Measurements from ENCODE around the gene FKBP11.

FKBP11 gene

DNA sequence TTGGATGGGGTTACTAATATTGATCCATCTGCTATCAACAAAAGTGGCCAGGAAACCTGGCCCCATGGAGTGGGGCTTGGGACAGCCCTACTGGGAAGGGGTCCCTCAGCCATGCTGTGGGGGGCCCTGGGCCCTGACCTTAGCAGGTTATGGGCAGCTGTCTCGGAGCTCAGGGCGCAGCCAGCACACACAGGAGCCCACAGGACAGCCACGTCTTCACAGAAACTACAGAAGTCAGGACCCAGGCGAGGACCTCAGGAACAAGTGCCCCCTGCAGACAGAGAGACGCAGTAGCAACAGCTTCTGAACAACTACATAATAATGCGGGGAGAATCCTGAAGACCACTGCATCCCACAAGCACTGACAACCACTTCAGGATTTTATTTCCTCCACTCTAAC is 11.9 kb upstream of the FKBP11 start:
- Mint-ChIP-seq H3K4me1 (peaks cover 6% of the 10 kb centered on the region), H3K27ac (peak overlapping the region; percentile 59), H3K9me3 (no peaks in the 10 kb centered on the region), H3K36me3 (ENCODE audit: low read depth) (peaks cover 68% of the 10 kb centered on the region), H3K27me3 (ENCODE audit: low read depth, poor library complexity) (peaks cover 2% of the 10 kb centered on the region), H3K4me3 (no peak overlapping the region)
- TF ChIP-seq, protein P1, sequence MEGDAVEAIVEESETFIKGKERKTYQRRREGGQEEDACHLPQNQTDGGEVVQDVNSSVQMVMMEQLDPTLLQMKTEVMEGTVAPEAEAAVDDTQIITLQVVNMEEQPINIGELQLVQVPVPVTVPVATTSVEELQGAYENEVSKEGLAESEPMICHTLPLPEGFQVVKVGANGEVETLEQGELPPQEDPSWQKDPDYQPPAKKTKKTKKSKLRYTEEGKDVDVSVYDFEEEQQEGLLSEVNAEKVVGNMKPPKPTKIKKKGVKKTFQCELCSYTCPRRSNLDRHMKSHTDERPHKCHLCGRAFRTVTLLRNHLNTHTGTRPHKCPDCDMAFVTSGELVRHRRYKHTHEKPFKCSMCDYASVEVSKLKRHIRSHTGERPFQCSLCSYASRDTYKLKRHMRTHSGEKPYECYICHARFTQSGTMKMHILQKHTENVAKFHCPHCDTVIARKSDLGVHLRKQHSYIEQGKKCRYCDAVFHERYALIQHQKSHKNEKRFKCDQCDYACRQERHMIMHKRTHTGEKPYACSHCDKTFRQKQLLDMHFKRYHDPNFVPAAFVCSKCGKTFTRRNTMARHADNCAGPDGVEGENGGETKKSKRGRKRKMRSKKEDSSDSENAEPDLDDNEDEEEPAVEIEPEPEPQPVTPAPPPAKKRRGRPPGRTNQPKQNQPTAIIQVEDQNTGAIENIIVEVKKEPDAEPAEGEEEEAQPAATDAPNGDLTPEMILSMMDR (IDR thresholded peaks at IDR 0.05) = no peak
- no peak for DNase-seq

DNA sequence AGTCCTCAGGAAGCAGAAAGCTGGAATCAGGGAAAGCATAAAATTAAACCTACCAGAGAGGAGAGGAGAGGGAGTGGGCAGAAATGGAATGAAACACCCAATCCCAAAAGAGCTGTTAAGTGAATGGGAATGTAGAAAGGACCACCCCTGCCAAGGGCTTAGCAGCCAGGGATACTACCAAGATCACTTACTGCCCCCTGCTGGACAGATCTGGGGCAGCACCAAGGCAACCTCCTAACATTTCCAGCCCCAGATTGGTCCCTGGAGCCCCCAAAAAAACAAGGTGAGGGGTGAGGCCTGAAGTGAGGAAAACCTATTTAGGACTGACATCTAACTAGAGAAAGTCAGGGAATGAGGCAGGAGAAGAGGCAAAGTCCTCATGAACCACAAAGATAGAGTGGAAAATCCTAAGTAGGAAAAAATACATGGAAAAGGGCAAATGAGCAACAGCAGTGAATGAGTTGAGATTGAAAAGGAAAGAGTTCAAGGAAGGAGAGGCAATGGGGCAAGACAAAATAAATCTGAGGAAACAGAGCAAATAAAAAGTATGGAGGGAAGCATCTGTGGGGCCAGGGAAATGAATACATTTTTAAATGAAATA is 11.2 kb upstream of the FKBP11 start:
- peak; percentile 91 for DNase-seq
- Mint-ChIP-seq H3K27ac (peak overlapping the region; percentile 20), H3K4me1 (peaks cover 6% of the 10 kb centered on the region), H3K27me3 (ENCODE audit: low read depth, poor library complexity) (peaks cover 2% of the 10 kb centered on the region), H3K36me3 (ENCODE audit: low read depth) (peaks cover 69% of the 10 kb centered on the region), H3K9me3 (no peaks in the 10 kb centered on the region), H3K4me3 (no peak overlapping the region)
- TF ChIP-seq, protein P1 (IDR thresholded peaks at IDR 0.05) = peak; percentile 95

DNA sequence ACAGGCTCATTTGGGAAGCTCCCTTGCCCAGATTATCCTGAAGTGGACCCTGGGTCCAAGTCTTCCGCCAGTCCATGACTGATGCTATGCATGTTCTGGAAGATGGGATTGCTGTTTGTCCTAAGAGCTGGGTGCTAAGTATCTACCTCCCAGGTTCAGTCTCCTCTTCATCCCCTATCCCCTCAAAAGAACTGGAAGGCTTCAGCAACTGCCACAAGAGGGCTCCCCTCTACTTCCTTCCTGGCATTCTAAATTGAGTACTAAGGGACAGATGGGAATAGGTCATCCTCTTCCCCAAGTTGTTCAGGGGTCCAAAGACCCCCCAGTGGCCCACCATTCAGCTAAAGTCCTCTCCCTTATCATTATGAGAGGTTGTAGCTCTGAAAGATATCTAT is 9.0 kb upstream of the FKBP11 start:
- Mint-ChIP-seq H3K4me3 (no peak overlapping the region), H3K27ac (no peak overlapping the region), H3K4me1 (peaks cover 11% of the 10 kb centered on the region), H3K27me3 (ENCODE audit: low read depth, poor library complexity) (peaks cover 2% of the 10 kb centered on the region), H3K9me3 (no peaks in the 10 kb centered on the region), H3K36me3 (ENCODE audit: low read depth) (peaks cover 78% of the 10 kb centered on the region)
- no peak for DNase-seq
- TF ChIP-seq, protein P1 (IDR thresholded peaks at IDR 0.05) = no peak

DNA sequence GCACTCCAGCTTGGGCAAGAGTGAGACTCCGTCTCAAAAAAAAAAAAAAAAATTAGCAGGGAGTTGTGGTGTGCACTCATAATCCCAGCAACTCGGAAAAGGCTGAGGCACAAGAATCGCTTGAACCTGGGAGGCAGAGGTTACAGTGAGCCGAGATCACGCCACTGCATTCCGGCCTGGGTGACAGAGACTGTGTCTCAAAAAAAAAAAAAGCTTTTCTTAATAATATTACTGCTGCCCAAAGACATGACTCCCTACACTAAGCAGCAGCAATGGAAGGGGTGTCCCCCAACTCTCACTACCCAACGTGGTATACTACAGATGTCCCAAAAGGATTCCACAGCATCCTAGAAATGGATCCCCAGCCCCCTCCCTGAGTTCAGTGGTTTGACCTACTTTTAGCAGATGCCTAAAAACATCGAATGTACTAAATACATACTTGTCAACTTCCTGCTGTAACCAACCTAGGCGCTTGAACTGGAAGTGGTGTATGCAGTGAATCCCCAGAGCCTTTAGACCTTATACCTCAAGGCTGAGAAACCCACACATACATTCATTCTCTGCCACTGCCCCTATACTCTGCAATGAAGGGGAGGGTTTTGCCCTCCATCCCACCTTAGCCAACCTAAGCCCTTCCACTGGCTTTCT is 8.5 kb upstream of the FKBP11 start:
- peaks cover 2% of the 10 kb centered on the region for H3K27me3 Mint-ChIP-seq (ENCODE audit: low read depth, poor library complexity)
- H3K9me3 Mint-ChIP-seq = no peaks in the 10 kb centered on the region
- no peak for DNase-seq
- H3K36me3 Mint-ChIP-seq (ENCODE audit: low read depth) = peaks cover 75% of the 10 kb centered on the region
- no peak overlapping the region for H3K4me3 Mint-ChIP-seq
- TF ChIP-seq, protein P1 (IDR thresholded peaks at IDR 0.05) = no peak
- no peak overlapping the region for H3K27ac Mint-ChIP-seq
- H3K4me1 Mint-ChIP-seq = peaks cover 11% of the 10 kb centered on the region

DNA sequence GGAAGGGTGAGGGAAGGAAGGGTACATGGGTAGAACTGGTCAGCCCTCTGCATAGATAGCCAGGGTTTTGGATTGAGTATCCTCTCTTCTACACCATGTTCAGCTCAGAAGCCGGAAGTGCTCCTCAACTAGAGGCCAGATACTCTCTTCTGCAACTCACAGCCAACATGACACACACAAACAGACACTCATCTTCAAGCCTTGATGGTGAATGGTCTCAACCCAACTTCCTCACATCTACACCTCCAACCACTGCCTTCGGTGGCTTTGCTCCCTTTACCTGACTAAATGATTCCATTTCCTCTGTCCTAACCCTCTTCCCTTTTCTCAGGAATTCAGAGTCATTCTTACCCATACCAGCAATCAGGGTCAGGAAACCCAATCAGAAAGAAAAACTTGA is 7.6 kb upstream of the FKBP11 start:
- Mint-ChIP-seq H3K27me3 (ENCODE audit: low read depth, poor library complexity) (peaks cover 2% of the 10 kb centered on the region), H3K4me1 (peaks cover 11% of the 10 kb centered on the region)

More for the DNA sequence above, 7.6 kb upstream of the FKBP11 start:
- H3K4me3 Mint-ChIP-seq = no peak overlapping the region
- H3K27ac Mint-ChIP-seq = no peak overlapping the region
- no peaks in the 10 kb centered on the region for H3K9me3 Mint-ChIP-seq
- H3K36me3 Mint-ChIP-seq (ENCODE audit: low read depth) = peaks cover 67% of the 10 kb centered on the region
- no peak for DNase-seq
- TF ChIP-seq, protein P1 (IDR thresholded peaks at IDR 0.05) = no peak

All from nephron progenitor cell (in vitro differentiated cells).